Measurements from ENCODE around the gene CNTLN.
"Not testable (repeated sequence)": the region's sequence is repeated elsewhere in the genome, so short reads cannot be mapped to it uniquely, and the experiment has no call there.

The CNTLN gene

DNA sequence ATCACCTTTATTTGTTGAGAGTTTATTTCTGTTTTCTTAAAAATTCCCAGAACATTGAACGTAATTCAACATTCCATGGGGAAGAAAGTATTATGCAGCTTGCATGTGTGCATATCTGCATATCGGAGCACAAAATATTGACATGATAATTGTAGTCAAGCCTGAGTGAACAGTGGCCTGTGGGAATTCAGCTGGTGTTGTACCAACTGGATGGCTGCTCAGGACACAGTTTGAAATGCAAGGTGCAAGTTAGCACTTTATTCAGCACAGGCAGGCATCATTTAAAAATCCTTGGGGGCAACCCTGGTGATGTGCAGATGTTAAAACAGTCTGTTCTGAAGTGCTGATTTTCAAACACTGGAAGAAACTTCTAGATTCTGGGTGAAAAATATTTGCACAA is 82.4 kb downstream of the CNTLN start:
- in situ Hi-C loops (cut with MboI; ENCODE audit: low sequenced_read_pairs): no loop called here
- no peak overlapping the region for H3K4me3 ChIP-seq
- H3K36me3 ChIP-seq (replicated peaks): no peaks in the 10 kb centered on the region
- no peak for DNase-seq (ENCODE audit: low spot score in 2 of 2)
- H3K4me1 ChIP-seq: peaks cover 11% of the 10 kb centered on the region
- H3K9me3 ChIP-seq: no peaks in the 10 kb centered on the region
- no peaks in the 10 kb centered on the region for H3K27me3 ChIP-seq (ENCODE audit: low read depth)

- no peaks in the 10 kb centered on the region for H3K9me3 ChIP-seq
- no peak overlapping the region for H3K4me3 ChIP-seq
- H3K27me3 ChIP-seq (ENCODE audit: low read depth): no peaks in the 10 kb centered on the region
- no peak for DNase-seq (ENCODE audit: low spot score in 2 of 2)
- H3K4me1 ChIP-seq: peaks cover 11% of the 10 kb centered on the region
- in situ Hi-C loops (cut with MboI; ENCODE audit: low sequenced_read_pairs): no loop called here
- H3K36me3 ChIP-seq (replicated peaks): no peaks in the 10 kb centered on the region
Observed at GRCh38 chr9:17219261-17219660, 84.4 kb downstream of the CNTLN start.

GRCh38 chr9:17222932-17223331 is 88.1 kb downstream of the CNTLN start:
- H3K36me3 ChIP-seq (replicated peaks): no peaks in the 10 kb centered on the region
- in situ Hi-C loops (cut with MboI; ENCODE audit: low sequenced_read_pairs): no loop called here
- DNase-seq (ENCODE audit: low spot score in 2 of 2): no peak
- no peaks in the 10 kb centered on the region for H3K9me3 ChIP-seq
- no peak overlapping the region for H3K4me3 ChIP-seq
- peaks cover 13% of the 10 kb centered on the region for H3K4me1 ChIP-seq
- H3K27me3 ChIP-seq (ENCODE audit: low read depth): no peaks in the 10 kb centered on the region

GRCh38 chr9:17225407-17225806 is 90.6 kb downstream of the CNTLN start:
- in situ Hi-C loops (cut with MboI; ENCODE audit: low sequenced_read_pairs): no loop called here
- Histone ChIP-seq H3K4me1 (peaks cover 2% of the 10 kb centered on the region; the same call in 1 of the 2 replicates), H3K36me3 (replicated peaks) (no peaks in the 10 kb centered on the region), H3K4me3 (no peak overlapping the region), H3K27me3 (ENCODE audit: low read depth) (no peaks in the 10 kb centered on the region), H3K9me3 (no peaks in the 10 kb centered on the region)
- DNase-seq (ENCODE audit: low spot score in 2 of 2): no peak

- Histone ChIP-seq H3K36me3 (replicated peaks) (no peaks in the 10 kb centered on the region), H3K4me3 (no peak overlapping the region), H3K9me3 (no peaks in the 10 kb centered on the region), H3K4me1 (peaks cover 14% of the 10 kb centered on the region), H3K27me3 (ENCODE audit: low read depth) (no peaks in the 10 kb centered on the region)
- in situ Hi-C loops (cut with MboI; ENCODE audit: low sequenced_read_pairs): no loop called here
- peak in 1 of 2 experiments; percentile 8 for DNase-seq (ENCODE audit: low spot score in 2 of 2)
Observed at GRCh38 chr9:17229945-17230560, 95.2 kb downstream of the CNTLN start.

- Histone ChIP-seq H3K9me3 (no peaks in the 10 kb centered on the region), H3K4me1 (peaks cover 14% of the 10 kb centered on the region), H3K27me3 (ENCODE audit: low read depth) (no peaks in the 10 kb centered on the region), H3K4me3 (no peak overlapping the region), H3K36me3 (replicated peaks) (no peaks in the 10 kb centered on the region)
- in situ Hi-C loops (cut with MboI; ENCODE audit: low sequenced_read_pairs): no loop called here
- no peak for DNase-seq (ENCODE audit: low spot score in 2 of 2)
Observed at GRCh38 chr9:17230646-17231045, 95.8 kb downstream of the CNTLN start.

DNA sequence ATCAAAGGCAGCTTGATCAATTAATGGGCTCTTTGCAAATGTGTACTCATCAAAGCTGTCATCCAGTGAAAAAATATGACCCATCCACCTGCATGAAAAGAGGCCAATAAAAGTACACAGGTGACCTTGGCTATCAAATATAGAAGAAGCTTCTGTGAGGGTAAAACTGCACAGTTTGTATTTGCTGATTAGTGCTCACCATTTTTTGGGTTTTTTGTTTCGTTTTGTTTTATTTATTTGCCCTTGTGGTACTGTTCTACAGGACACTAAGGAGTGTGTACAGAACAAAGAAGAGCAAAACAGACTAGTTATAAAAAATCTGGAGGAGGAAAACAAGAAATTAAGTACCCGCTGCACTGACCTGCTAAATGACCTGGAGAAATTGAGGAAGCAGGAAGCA is 101.3 kb downstream of the CNTLN start:
- no peaks in the 10 kb centered on the region for H3K9me3 ChIP-seq
- H3K4me1 ChIP-seq: peaks cover 14% of the 10 kb centered on the region
- no peaks in the 10 kb centered on the region for H3K36me3 ChIP-seq (replicated peaks)
- no peak overlapping the region for H3K4me3 ChIP-seq
- in situ Hi-C loops (cut with MboI; ENCODE audit: low sequenced_read_pairs): no loop called here
- no peaks in the 10 kb centered on the region for H3K27me3 ChIP-seq (ENCODE audit: low read depth)
- no peak for DNase-seq (ENCODE audit: low spot score in 2 of 2)

DNA sequence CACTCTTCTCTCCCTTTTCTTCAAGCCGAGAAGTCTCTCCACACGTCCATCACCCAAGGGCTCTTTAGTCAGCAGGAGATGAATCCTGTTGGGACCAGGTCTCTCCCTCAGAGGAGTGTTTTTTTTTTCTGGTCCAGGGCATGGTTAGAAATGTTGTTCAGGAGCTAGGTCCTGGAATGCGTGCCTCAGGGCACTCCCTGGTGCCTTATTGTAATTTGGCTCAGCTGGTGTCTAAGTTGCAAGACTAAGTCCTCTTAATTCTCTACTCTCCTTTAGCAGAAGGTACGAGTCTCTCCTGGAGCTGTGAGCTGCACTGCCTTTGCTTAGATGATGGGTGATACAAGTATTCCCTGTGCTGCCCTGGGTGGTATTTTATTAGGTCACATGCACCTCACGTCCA is 111.9 kb downstream of the CNTLN start:
- in situ Hi-C loops (cut with MboI; ENCODE audit: low sequenced_read_pairs): no loop called here
- Histone ChIP-seq H3K36me3 (replicated peaks) (no peaks in the 10 kb centered on the region; the same call in 1 of the 2 replicates), H3K4me1 (no peaks in the 10 kb centered on the region; the same call in 1 of the 2 replicates), H3K9me3 (no peaks in the 10 kb centered on the region), H3K27me3 (ENCODE audit: low read depth) (no peaks in the 10 kb centered on the region), H3K4me3 (no peak overlapping the region)
- DNase-seq (ENCODE audit: low spot score in 2 of 2): no peak

GRCh38 chr9:17251100-17251499 is 116.3 kb downstream of the CNTLN start:
- no peak overlapping the region for H3K4me3 ChIP-seq
- DNase-seq (ENCODE audit: low spot score in 2 of 2): no peak
- H3K27me3 ChIP-seq (ENCODE audit: low read depth): no peaks in the 10 kb centered on the region
- no peaks in the 10 kb centered on the region for H3K36me3 ChIP-seq (replicated peaks)
- no peaks in the 10 kb centered on the region for H3K4me1 ChIP-seq
- H3K9me3 ChIP-seq: peaks cover 11% of the 10 kb centered on the region
- in situ Hi-C loops (cut with MboI; ENCODE audit: low sequenced_read_pairs): no loop called here

DNA sequence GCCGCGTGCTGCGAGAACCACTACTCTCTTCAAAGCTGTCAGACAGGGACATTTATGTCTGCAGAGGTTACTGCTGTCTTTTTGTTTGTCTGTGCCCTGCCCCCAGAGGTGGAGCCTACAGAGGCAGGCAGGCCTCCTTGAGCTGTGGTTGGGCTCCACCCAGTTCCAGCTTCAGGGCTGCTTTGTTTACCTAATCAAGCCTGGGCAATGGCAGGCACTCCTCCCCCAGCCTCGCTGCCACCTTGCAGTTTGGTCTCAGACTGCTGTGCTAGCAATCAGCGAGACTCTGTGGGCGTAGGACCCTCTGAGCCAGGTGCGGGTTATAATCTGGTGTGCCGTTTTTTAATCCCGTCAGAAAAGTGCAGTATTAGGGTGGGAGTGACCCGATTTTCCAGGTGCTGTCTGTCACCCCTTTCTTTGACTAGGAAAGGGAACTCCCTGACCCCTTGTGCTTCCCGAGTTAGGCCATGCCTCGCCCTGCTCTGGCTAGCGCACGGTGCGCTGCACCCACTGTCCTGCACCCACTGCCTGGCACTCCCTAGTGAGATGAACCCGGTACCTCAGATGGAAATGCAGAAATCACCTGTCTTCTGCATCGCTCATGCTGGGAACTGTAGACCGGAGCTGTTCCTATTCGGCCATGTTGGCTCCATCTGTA is 133.8 kb downstream of the CNTLN start:
- H3K4me3 ChIP-seq: peak overlapping the region; percentile 18
- H3K36me3 ChIP-seq (replicated peaks); in situ Hi-C loops (cut with MboI; ENCODE audit: low sequenced_read_pairs); H3K9me3 ChIP-seq; H3K4me1 ChIP-seq; H3K27me3 ChIP-seq (ENCODE audit: low read depth): not testable (repeated sequence)
- DNase-seq (ENCODE audit: low spot score in 2 of 2): peak; percentile 44 to 85

DNA sequence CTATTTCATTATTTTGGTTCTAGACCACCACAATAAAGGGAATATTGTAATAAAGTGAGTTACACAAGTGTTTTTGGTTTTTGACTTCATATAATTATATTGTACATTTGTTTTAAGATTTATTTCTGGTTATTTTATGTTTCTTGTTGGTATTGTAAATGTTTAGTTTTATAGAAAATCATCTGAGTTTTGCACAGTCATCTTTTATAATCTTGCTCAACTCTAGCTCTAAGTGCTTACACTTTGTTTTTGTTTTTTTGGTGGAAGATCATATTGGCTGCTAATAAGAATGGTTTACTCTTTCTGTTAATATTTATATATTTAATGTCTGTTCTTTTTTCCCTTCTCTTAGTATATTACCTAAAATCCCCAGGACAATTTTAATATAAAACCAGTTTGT is 135.0 kb downstream of the CNTLN start:
- Histone ChIP-seq H3K36me3 (replicated peaks) (no peaks in the 10 kb centered on the region), H3K4me3 (no peak overlapping the region), H3K27me3 (ENCODE audit: low read depth) (no peaks in the 10 kb centered on the region), H3K4me1 (peaks cover 2% of the 10 kb centered on the region; the same call in 1 of the 2 replicates), H3K9me3 (no peaks in the 10 kb centered on the region)
- in situ Hi-C loops (cut with MboI; ENCODE audit: low sequenced_read_pairs): no loop called here
- DNase-seq (ENCODE audit: low spot score in 2 of 2): no peak

GRCh38 chr9:17272536-17272935 is 137.7 kb downstream of the CNTLN start:
- H3K4me3 ChIP-seq: no peak overlapping the region
- no peaks in the 10 kb centered on the region for H3K27me3 ChIP-seq (ENCODE audit: low read depth)
- H3K4me1 ChIP-seq: peaks cover 2% of the 10 kb centered on the region; the same call in 1 of the 2 replicates
- no peaks in the 10 kb centered on the region for H3K36me3 ChIP-seq (replicated peaks)
- H3K9me3 ChIP-seq: no peaks in the 10 kb centered on the region
- DNase-seq (ENCODE audit: low spot score in 2 of 2): no peak
- in situ Hi-C loops (cut with MboI; ENCODE audit: low sequenced_read_pairs): no loop called here

GRCh38 chr9:17280350-17281012 is 145.6 kb downstream of the CNTLN start:
- no peak for DNase-seq (ENCODE audit: low spot score in 2 of 2)
- 0 out of 2 replicates have a peak, but pooled peaks cover 2% of the 10 kb centered on the region for H3K36me3 ChIP-seq (replicated peaks)
- no peaks in the 10 kb centered on the region for H3K9me3 ChIP-seq
- no peaks in the 10 kb centered on the region for H3K4me1 ChIP-seq
- in situ Hi-C loops (cut with MboI; ENCODE audit: low sequenced_read_pairs): no loop called here
- no peak overlapping the region for H3K4me3 ChIP-seq
- no peaks in the 10 kb centered on the region for H3K27me3 ChIP-seq (ENCODE audit: low read depth)

DNA sequence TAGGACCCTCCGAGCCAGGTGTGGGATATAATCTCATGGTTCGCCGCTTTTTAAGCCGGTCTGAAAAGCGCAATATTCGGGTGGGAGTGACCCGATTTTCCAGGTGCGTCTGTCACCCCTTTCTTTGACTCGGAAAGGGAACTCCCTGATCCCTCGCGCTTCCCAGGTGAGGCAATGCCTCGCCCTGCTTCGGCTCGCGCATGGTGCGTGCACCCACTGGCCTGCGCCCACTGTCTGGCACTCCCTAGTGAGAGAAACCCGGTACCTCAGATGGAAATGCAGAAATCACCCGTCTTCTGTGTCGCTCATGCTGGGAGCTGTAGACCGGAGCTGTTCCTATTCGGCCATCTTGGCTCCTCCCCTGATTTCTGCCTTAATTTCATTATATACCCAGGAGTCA is 155.8 kb downstream of the CNTLN start:
- H3K9me3 ChIP-seq; H3K4me3 ChIP-seq; H3K4me1 ChIP-seq; H3K36me3 ChIP-seq (replicated peaks); H3K27me3 ChIP-seq (ENCODE audit: low read depth); DNase-seq (ENCODE audit: low spot score in 2 of 2); in situ Hi-C loops (cut with MboI; ENCODE audit: low sequenced_read_pairs): not testable (repeated sequence)
